Measurements from ENCODE around the gene ARL17A.
"Not testable (repeated sequence)": the region's sequence is repeated elsewhere in the genome, so short reads cannot be mapped to it uniquely, and the experiment has no call there.

GRCh38 chr17:46560048-46560447 is 19.4 kb downstream of the ARL17A start:
- TF ChIP-seq CTCF (IDR thresholded peaks at IDR 0.05); HMGXB4 (CRISPR knock-in tag; IDR thresholded peaks at IDR 0.05; ENCODE audit: borderline replicate concordance); BCL3 (IDR thresholded peaks at IDR 0.05); POLR2A (IDR thresholded peaks at IDR 0.05; ENCODE audit: low read length); ESRRA (IDR thresholded peaks at IDR 0.05; ENCODE audit: borderline replicate concordance, low read length); MYC (IDR thresholded peaks at IDR 0.05; ENCODE audit: borderline replicate concordance, low read length); PHF8 (IDR thresholded peaks at IDR 0.05; ENCODE audit: borderline replicate concordance, low read depth); JUNB (IDR thresholded peaks at IDR 0.05); CHD2 (IDR thresholded peaks at IDR 0.05; ENCODE audit: low read length, partially characterized antibody): not testable (repeated sequence)

All from A549 (cell line).